HG03571 (cell line): ENCODE results near the gene TWIST2.

Experiments
- ATAC-seq: cut with Tn5 transposase; IDR thresholded peaks from one replicate; pipeline ENCODE4 v1.9.1; 2021; ENCODE audit not compliant: unreplicated experiment

TWIST2 gene

GRCh38 chr2:238855891-238856580 is 8.2 kb downstream of the TWIST2 start:
- no peak for ATAC-seq

GRCh38 chr2:238856713-238857567 is 9.1 kb downstream of the TWIST2 start:
- ATAC-seq = no peak

GRCh38 chr2:238857959-238858358 is 10.1 kb downstream of the TWIST2 start:
- no peak for ATAC-seq

- no peak for ATAC-seq
Observed at GRCh38 chr2:238859636-238860347, 11.9 kb downstream of the TWIST2 start.

GRCh38 chr2:238861013-238861730 is 13.3 kb downstream of the TWIST2 start:
- ATAC-seq = no peak

- no peak for ATAC-seq
Observed at GRCh38 chr2:238861766-238862315, 14.0 kb downstream of the TWIST2 start.

GRCh38 chr2:238862701-238863100 is 14.8 kb downstream of the TWIST2 start:
- ATAC-seq = no peak

GRCh38 chr2:238863231-238863630 is 15.3 kb downstream of the TWIST2 start:
- no peak for ATAC-seq

- no peak for ATAC-seq
Observed at GRCh38 chr2:238863749-238864206, 15.9 kb downstream of the TWIST2 start.

GRCh38 chr2:238864207-238865014 is 16.5 kb downstream of the TWIST2 start:
- ATAC-seq = no peak

GRCh38 chr2:238865015-238865719 is 17.3 kb downstream of the TWIST2 start:
- no peak for ATAC-seq

- no peak for ATAC-seq
Observed at GRCh38 chr2:238865744-238866355, 18.0 kb downstream of the TWIST2 start.

GRCh38 chr2:238866656-238867277 is 18.9 kb downstream of the TWIST2 start:
- ATAC-seq = no peak

GRCh38 chr2:238868067-238868524 is 20.2 kb downstream of the TWIST2 start:
- no peak for ATAC-seq

GRCh38 chr2:238868616-238869292 is 20.9 kb downstream of the TWIST2 start:
- ATAC-seq = no peak

- ATAC-seq = no peak
Observed at GRCh38 chr2:238869293-238870124, 21.6 kb downstream of the TWIST2 start.

- ATAC-seq = no peak
Observed at GRCh38 chr2:238870261-238870660, 22.4 kb downstream of the TWIST2 start.
